Upper lobe of left lung (tissue), 6 donors: ENCODE results near the gene PGM5. TPM values are rescaled to one million over a fixed set of nuclear protein-coding genes. Genes with fewer than 3 reads are reported as not detected.

ENCODE experiments used
- ATAC-seq, 2 donors: fragments of 200-7000 bp; cut with Tn5 transposase; one replicate each; pipeline ENCODE4 v1.9.1; 2022; ENCODE audit warnings: mild to moderate bottlenecking in 2 of 2, moderate library complexity in 2 of 2; ENCODE audit not compliant: low FRiP score in 2 of 2
- DNase-seq, 2 donors: peaks; one replicate each; pipeline ENCODE4 v3.0.0-alpha.2; 2019 to 2020
- H3K27ac ChIP-seq, 4 donors: fragments of 200-600 bp; sonication (generic); one replicate each; pipeline ENCODE4 v1.5.1; 2016 to 2019
- H3K27me3 ChIP-seq, 4 donors: fragments of 200-600 bp; sonication (generic); one replicate each; pipeline ENCODE4 v1.5.1; 2017 to 2019
- H3K36me3 ChIP-seq, 4 donors: fragments of 200-600 bp; sonication (generic); one replicate each; pipeline ENCODE4 v1.5.1; 2016 to 2019
- H3K4me1 ChIP-seq, 4 donors: fragments of 200-600 bp; sonication (generic); one replicate each; pipeline ENCODE4 v1.5.1; 2018 to 2019
- H3K4me3 ChIP-seq, 4 donors: fragments of 200-600 bp; sonication (generic); one replicate each; pipeline ENCODE4 v1.5.1; 2017 to 2019; ENCODE audit warnings: mild to moderate bottlenecking in 2 of 4, moderate library complexity in 1 of 4
- H3K9me3 ChIP-seq, 4 donors: fragments of 200-600 bp; sonication (generic); one replicate each; pipeline ENCODE4 v1.5.1; 2018 to 2019
- EP300 ChIP-seq, 4 donors: sonication (generic); formaldehyde crosslinking; IDR thresholded peaks; one replicate each; pipeline ENCODE4 v1.5.1; 2017; ENCODE audit warnings: antibody characterized with exemption in 4 of 4, control low read depth in 2 of 4
- POLR2A ChIP-seq, 4 donors: fragments of 450-650 bp; IDR thresholded peaks; one replicate each; pipeline ENCODE4 v1.5.1; 2016 to 2017; ENCODE audit warnings: antibody characterized with exemption in 4 of 4, mild to moderate bottlenecking in 2 of 4
- POLR2AphosphoS5 ChIP-seq, 2 donors: sonication (generic); formaldehyde crosslinking; IDR thresholded peaks; one replicate each; pipeline ENCODE4 v1.5.1; 2017; ENCODE audit warnings: antibody characterized with exemption in 2 of 2
- WGBS, 2 donors: methylation state at CpG; one replicate each; pipeline ENCODE4 v1.1.5; 2017 to 2018; 5-methylcytosine and 5-hydroxymethylcytosine counted together
- total RNA-seq, 6 donors: library from RNA; depleted of rRNA in 4 of 6; stranded (reverse); fragments of >200 nt in 4 of 6; gene quantifications; one replicate each; pipeline versions ENCODE4 v1.1.0 to v1.2.1, GENCODE V29; 2016 to 2021
- TF ChIP-seq, protein P1 (sequence below), 6 experiments: fragments of 450-650 bp in 4 of 6; fragments of 200-600 bp in 2 of 6; sonication (generic) in 2 of 6; IDR thresholded peaks; one replicate each; pipeline ENCODE4 v1.5.1; 2016 to 2019; ENCODE audit warnings: antibody characterized with exemption in 6 of 6
- donor health status: DM: no; HTN: no; CAD: no; lungs with moderate emphysema.
- donor health status: DM: no; HTN: yes; CAD: no; lungs with severe emphysema.

PGM5 gene
- total RNA-seq, 6 donors from 2014 or later = 9.4 to 32.1 (median 16.0) TPM

GRCh38 chr9:68533678-68534077, 177.3 kb downstream of the PGM5 start:
- H3K9me3 ChIP-seq = no peaks in the 10 kb centered on the region
- no peak for DNase-seq
- H3K4me1 ChIP-seq = peaks cover 0 to 2% (median 0%) of the 10 kb centered on the region in 4 donors
- no peaks in the 10 kb centered on the region for H3K27me3 ChIP-seq
- no peak for TF ChIP-seq EP300 (IDR thresholded peaks at IDR 0.05)
- no peak for TF ChIP-seq POLR2AphosphoS5 (IDR thresholded peaks at IDR 0.05)
- TF ChIP-seq, protein P1, sequence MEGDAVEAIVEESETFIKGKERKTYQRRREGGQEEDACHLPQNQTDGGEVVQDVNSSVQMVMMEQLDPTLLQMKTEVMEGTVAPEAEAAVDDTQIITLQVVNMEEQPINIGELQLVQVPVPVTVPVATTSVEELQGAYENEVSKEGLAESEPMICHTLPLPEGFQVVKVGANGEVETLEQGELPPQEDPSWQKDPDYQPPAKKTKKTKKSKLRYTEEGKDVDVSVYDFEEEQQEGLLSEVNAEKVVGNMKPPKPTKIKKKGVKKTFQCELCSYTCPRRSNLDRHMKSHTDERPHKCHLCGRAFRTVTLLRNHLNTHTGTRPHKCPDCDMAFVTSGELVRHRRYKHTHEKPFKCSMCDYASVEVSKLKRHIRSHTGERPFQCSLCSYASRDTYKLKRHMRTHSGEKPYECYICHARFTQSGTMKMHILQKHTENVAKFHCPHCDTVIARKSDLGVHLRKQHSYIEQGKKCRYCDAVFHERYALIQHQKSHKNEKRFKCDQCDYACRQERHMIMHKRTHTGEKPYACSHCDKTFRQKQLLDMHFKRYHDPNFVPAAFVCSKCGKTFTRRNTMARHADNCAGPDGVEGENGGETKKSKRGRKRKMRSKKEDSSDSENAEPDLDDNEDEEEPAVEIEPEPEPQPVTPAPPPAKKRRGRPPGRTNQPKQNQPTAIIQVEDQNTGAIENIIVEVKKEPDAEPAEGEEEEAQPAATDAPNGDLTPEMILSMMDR (IDR thresholded peaks at IDR 0.05) = no peak
- TF ChIP-seq POLR2A (IDR thresholded peaks at IDR 0.05) = no peak
- no peaks in the 10 kb centered on the region for H3K36me3 ChIP-seq
- 73 to 84% methylated on average over 3 of the region's 3 CpGs for WGBS, 2 donors
- H3K27ac ChIP-seq = no peak overlapping the region
- H3K4me3 ChIP-seq = no peak overlapping the region
- ATAC-seq = no peak

DNA sequence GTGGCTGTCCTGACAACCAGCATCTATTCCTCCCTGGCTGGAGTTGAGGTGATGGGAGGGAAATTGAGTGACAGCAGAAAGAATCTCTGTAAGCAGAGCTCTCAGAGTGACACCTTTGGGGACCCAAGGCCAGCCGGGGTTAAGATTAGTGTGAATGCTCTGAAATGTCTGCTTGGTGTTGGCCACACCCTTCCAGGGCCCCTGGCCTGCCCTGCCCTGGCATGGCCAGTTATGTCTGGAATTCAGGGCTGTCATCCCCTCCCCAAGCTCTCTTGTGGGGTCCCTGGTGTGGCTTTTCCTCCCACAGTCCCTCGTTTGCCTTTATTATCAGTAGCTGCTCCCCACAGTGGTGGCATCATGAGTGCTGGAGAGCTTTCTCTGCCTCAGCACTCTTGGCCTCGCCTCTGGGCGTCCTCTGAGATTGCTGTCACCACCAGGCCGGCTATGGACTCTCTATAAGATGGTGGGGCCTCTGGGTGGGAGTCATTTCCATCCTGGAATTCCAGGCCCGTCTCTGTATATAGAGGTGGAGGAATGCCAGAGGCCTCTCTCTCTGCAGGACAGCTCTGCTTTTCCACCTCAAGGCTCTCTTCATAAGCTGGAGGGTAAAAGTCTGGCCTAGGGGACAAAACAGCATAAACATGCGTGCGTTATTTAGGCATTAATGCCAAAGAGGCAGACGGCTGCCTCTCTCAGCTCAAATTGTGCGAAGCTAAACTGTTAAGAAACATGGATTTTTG, 180.6 kb downstream of the PGM5 start:
- ATAC-seq = peak in 1 of 2 donors; percentile 54
- peaks cover 0 to 6% (median 1%) of the 10 kb centered on the region in 4 donors for H3K4me1 ChIP-seq
- WGBS, 2 donors = 81 to 83% methylated on average over 7 to 10 of the region's 10 CpGs
- H3K36me3 ChIP-seq = no peaks in the 10 kb centered on the region
- peak overlapping the region; percentile 14 to 59 (median 26) for H3K27ac ChIP-seq
- TF ChIP-seq EP300 (IDR thresholded peaks at IDR 0.05) (no peak), POLR2A (IDR thresholded peaks at IDR 0.05) (no peak), POLR2AphosphoS5 (IDR thresholded peaks at IDR 0.05) (no peak)
- TF ChIP-seq, protein P1 (IDR thresholded peaks at IDR 0.05) = no peak
- no peaks in the 10 kb centered on the region for H3K9me3 ChIP-seq
- H3K4me3 ChIP-seq = no peak overlapping the region
- no peaks in the 10 kb centered on the region for H3K27me3 ChIP-seq
- DNase-seq = no peak

GRCh38 chr9:68537616-68537880, 181.1 kb downstream of the PGM5 start:
- 71 to 81% methylated on average over 1 of the region's 1 CpG for WGBS, 2 donors
- TF ChIP-seq POLR2AphosphoS5 (IDR thresholded peaks at IDR 0.05) = no peak
- no peak for TF ChIP-seq EP300 (IDR thresholded peaks at IDR 0.05)
- no peak for TF ChIP-seq POLR2A (IDR thresholded peaks at IDR 0.05)
- TF ChIP-seq, protein P1 (IDR thresholded peaks at IDR 0.05) = no peak
- Histone ChIP-seq H3K36me3 (no peaks in the 10 kb centered on the region), H3K9me3 (no peaks in the 10 kb centered on the region), H3K27me3 (no peaks in the 10 kb centered on the region), H3K4me1 (peaks cover 0 to 6% (median 1%) of the 10 kb centered on the region in 4 donors), H3K27ac (peak overlapping the region in 1 of 4 donors; percentile 36), H3K4me3 (no peak overlapping the region)
- DNase-seq (no peak), ATAC-seq (no peak)

DNA sequence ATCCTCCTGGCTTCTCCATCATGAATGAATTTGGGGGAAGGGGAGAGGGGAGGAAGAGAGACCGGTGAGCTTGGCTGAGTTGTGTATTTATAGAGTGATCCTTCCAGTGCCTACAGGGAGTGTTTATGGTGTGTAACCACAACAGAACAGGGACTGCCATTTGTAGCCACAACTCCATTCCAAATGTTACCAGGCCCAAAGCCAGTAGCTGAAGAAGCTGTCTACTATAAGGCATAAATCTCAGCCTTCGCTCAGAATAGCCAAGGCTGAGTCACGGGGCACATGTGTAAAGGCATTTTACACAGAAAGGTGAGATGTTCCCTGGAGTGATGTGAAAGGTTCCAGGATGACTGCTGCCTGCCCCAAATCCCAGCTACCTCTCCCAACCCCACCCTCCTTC, 181.8 kb downstream of the PGM5 start:
- WGBS, 2 donors = 81 to 86% methylated on average over 3 of the region's 3 CpGs
- peak overlapping the region in 2 of 4 donors; percentile 16 to 36 for H3K27ac ChIP-seq
- DNase-seq (no peak), ATAC-seq (no peak)
- H3K4me1 ChIP-seq = peaks cover 0 to 6% (median 1%) of the 10 kb centered on the region in 4 donors
- no peaks in the 10 kb centered on the region for H3K27me3 ChIP-seq
- no peaks in the 10 kb centered on the region for H3K9me3 ChIP-seq
- no peak overlapping the region for H3K4me3 ChIP-seq
- no peak for TF ChIP-seq EP300 (IDR thresholded peaks at IDR 0.05)
- TF ChIP-seq, protein P1 (IDR thresholded peaks at IDR 0.05) = no peak
- TF ChIP-seq POLR2AphosphoS5 (IDR thresholded peaks at IDR 0.05) = no peak
- TF ChIP-seq POLR2A (IDR thresholded peaks at IDR 0.05) = no peak
- no peaks in the 10 kb centered on the region for H3K36me3 ChIP-seq
